GM18858 (cell line): ENCODE data around the gene ATAD3B.
"Not testable (repeated sequence)": the region's sequence is repeated elsewhere in the genome, so short reads cannot be mapped to it uniquely, and the experiment has no call there.

Experiments
- ATAC-seq: cut with Tn5 transposase; IDR thresholded peaks from one replicate; pipeline ENCODE4 v1.9.1; 2021; ENCODE audit not compliant: unreplicated experiment

Gene ATAD3B, protein sequence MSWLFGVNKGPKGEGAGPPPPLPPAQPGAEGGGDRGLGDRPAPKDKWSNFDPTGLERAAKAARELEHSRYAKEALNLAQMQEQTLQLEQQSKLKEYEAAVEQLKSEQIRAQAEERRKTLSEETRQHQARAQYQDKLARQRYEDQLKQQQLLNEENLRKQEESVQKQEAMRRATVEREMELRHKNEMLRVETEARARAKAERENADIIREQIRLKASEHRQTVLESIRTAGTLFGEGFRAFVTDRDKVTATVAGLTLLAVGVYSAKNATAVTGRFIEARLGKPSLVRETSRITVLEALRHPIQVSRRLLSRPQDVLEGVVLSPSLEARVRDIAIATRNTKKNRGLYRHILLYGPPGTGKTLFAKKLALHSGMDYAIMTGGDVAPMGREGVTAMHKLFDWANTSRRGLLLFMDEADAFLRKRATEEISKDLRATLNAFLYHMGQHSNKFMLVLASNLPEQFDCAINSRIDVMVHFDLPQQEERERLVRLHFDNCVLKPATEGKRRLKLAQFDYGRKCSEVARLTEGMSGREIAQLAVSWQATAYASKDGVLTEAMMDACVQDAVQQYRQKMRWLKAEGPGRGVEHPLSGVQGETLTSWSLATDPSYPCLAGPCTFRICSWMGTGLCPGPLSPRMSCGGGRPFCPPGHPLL

DNA sequence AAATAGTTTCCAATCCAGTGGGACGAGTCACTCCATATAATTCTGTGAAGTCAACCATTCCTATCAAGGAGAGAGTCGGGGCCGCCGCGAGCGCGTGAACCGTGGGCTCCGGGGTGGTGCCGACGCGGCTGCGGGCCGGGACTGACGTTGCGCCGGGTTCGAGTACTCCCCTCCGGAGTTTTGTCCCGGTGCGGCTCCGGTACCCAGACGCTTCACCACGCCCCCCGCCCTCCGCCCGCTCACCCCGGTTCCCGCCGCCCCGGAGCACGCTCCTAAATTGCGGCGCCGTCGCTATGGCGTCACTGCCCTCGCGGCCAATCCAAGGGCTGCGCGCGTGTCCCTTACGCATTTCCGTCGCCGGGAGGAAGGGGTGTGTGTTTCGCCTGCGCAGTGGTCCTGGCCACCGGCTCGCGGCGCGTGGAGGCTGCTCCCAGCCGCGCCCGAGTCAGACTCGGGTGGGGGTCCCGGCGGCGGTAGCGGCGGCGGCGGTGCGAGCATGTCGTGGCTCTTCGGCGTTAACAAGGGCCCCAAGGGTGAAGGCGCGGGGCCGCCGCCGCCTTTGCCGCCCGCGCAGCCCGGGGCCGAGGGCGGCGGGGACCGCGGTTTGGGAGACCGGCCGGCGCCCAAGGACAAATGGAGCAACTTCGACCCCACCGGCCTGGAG, at the start of gene ATAD3B:
Gene ATAD3B (plus strand): TSS at position 377 of the 664 bp plus-strand sequence. CDS start 120 bp downstream, at position 497.
- peak; percentile 75 for ATAC-seq

DNA sequence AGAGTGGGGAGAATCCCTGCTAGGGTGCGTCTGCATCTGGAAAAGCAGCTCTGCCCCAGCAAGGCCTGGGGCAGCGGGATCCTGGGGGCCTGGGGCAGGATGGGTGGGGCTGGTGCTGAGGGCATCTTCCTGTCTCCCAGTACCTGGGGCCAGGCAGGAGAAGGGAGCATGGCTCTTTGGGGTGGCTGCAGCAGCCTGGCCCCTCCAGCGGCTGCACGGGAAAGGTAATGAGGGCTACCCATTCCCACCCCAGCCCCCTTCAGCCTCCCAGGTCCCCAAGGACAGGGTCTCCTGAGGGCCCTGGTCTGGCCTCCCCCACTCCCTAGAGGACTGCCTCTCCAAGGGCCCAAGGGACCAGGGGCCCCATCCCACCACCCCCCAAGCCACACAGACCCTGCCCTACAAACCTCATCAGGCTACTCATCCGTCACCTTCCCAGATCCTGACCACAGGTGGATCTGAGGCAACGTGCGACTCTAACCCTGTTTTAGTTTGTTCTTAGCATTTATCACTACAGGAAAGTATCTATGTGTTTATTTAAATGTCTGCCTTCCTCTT, 49.6 kb upstream of the ATAD3B start:
- no peak for ATAC-seq

DNA sequence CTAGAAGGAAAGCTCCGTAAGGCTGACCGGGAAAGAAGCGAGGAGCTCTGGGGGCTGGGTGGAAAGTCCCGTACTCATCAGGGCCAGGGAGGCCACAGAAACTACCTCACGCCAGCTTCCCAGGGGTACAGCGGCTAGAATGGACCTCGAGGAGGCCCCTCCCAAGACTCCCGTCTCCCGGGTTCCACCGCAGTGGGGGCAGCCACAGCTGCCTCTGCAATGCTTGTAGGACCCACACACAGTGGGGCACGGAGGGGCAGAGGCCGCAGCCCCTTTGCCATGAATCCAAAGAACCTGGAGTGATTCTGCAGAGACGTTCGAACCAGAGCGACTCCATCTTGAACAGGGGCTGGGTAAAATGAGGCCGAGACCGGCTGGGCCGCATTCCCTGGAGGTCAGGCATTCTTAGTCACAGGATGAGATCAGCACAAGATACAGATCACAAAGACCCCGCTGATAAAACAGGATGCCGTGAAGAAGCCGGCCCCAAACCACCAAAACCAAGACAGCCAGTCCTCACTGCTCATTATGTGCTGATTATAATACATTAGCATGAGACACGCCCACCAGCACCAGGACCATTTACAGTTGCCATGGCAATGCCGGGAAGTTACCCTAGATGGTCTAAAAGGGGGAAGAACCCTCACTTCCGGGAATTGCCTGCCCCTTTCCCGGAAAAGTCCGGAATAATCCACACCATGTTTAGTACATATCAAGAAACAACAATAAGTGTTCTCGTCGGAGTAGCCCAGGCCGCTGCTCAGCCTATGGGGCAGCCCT, 48.9 kb upstream of the ATAD3B start:
- ATAC-seq, result no peak

DNA sequence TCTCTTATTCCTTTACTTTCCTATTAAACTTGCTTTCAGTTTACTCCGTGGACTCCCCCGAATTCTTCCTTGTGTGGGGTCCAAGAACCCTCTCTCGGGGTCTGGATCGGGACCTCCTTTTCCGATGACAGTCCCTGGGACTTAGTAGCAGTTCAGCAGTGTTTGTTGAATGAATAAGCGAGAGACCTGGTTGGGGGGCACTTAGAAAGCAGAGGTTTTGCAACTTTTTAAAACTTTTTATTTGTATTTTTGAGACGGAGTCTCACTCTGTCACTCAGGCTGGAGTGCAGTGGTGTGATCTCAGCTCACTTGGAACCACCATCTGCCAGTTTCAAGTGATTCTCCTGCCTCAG, 48.3 kb upstream of the ATAD3B start:
- ATAC-seq, result no peak

DNA sequence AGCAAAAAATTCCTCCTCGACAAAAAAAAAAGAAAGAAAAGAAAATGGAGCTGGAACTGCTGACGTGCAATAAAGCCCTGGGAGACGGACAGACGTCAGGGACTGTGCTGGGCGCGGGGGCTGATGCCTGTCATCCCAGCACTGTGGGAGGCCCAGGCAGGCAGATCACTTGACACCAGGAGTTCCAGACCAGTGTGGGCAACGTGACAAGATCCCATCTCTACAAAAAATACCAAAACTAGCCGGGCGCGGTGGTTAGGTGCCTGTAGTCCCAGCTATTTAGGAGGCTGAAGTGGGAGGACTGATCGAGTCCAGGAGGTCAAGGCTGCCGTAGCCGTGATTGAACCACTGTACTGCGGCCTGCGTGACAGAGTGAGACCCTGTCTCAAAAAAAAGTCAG, 46.9 kb upstream of the ATAD3B start:
- ATAC-seq, result no peak

DNA sequence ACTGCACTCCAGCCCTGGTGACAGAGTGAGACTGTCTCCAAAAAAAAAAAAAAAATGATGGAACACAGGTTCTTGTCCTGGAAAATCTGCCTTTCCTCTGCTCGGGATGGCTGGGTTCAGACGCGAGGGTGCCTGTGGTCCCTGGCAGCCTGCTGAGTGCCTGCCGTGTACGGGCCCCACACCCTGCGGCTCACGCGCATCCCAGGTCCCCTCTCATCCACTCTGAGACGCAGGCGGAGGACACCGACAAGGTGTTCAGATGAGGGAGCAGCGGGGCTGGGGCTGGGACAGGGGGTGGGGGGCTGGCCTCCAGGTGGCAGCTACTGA, 46.2 kb upstream of the ATAD3B start:
- ATAC-seq, result no peak

DNA sequence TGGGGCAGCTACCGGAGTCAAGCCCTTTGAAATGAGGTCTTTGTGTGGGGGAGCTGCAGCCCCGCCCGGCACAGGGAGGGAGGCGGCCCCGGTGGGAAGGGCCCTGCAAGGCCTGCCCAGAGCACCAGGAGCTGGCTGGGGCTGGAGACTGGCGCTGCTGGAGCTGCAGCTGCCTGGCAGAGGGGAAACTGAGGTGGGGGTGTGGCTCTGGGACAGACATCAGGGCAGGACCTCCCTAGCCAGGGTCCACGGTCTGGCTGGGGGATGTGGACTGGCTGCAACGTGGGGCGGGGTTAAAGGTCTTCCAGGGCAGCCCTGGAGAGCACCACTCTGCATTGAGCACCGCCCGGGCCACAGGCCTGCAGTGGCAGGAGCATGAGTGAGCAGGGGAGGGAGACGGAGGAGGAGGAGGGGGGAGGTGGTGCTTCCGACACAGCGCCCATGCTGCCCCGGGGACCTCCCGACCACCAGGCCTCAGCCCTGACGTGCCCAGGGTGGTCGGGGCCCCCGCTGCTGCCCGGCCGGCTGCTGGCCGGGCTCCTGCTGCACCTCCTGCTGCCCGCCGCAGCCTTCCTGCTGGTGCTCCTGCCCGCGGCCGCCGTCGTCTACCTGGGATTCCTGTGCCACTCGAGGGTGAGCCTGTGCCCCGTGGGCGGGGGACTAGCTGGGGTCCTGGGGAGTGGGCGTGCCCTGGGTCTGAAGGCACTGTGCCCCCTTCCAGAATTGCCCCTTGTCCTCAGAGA, 45.6 kb upstream of the ATAD3B start:
- no peak for ATAC-seq

DNA sequence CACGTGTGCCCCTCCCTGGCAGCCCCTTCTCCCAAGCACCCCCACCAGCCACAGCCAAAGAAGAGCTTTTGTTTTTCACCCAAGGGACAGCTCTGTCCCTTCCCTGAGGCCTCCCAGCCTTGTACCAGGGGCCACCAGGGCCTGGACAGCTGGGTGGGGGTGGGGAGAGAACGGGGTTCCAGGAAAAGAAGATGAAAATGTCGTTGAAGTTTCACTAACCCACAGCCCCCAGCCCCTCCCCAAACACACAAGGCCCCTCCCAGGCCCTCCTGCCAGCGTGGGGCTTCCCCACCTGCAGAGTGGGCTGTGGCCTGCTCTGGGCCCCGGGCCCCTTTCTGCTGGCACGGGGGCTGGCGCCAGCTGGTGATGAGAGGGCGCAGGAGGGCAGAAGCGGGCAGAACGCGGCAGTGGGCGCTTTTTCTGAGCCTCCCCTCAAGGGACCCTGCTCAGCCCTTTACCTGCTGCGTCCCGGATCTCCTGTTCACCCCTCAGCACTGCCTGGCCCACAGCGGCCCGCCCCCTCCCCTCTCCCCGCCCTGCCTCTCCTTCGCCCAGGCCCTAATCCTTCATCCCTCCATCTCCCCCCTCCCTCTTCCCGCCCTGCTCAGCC, 45.0 kb upstream of the ATAD3B start:
- ATAC-seq, result no peak

DNA sequence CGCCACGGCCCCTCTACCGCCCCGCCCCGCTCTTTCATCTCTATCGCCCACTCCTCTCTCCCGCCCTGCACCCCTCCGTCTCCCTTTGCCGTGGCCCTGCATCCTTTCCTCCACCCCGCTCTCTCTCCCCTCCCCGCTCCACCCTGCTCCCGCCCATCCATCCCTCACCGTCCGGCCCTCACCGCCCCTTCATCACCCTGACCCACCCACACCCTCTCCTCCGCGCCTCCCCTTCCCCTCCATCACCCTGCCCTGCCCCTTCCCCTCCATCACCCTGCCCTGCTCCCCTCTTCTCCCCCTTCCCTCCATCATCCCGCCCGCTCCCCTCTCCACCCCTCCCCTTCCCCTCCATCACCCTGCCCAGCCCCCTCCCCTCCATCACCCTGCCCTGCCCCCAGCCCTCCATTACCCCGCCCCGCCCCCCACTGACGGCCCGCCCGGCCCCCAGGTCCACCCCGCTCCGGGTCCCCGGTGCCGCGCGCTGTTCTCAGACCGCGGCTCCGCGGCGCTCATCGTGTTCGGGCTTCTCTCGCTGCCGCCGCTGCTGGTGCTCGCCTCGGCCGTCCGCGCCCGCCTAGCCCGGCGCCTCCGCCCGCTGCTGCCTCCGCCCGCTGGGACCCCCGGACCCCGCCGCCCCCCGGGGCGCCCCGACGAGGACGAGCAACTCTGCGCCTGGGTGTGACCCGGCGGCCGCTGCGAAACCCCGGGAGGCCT, 44.3 kb upstream of the ATAD3B start:
- no peak for ATAC-seq

DNA sequence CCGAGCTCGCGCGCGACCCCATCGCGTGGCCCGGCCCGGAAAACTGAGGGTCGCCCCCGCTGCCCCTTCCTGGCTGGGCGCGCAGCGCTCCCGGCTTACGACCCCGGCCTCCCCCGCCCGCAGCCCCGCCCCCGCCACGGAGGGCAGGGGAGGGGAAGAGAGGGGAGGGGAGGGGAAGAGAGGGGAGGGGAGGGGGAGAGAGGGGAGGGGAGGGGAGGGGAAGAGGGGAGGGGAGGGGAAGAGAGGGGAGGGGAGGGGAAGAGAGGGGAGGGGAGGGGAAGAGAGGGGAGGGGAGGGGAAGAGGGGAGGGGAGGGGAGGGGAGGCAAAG, 43.8 kb upstream of the ATAD3B start:
- no peak for ATAC-seq

DNA sequence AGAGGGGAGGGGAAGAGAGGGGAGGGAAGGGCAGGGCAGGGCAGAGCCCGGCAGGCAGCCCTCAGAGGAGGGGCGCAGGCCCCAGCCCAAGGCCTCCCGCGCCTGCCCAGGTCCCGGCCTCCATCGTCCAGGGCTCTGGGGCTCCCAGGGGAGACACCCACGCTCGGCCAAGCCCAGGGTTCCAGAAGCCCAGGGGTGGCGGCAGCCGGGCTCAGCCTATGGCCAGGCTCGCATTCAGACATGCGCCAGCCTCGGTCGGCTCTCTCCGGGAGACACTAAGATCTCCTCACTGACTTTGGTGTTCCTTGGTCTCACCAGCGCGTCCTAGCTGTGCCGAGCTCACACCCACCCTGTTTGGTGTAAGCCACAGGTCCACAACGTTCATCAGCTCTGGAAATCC, 43.4 kb upstream of the ATAD3B start:
- ATAC-seq, result no peak

DNA sequence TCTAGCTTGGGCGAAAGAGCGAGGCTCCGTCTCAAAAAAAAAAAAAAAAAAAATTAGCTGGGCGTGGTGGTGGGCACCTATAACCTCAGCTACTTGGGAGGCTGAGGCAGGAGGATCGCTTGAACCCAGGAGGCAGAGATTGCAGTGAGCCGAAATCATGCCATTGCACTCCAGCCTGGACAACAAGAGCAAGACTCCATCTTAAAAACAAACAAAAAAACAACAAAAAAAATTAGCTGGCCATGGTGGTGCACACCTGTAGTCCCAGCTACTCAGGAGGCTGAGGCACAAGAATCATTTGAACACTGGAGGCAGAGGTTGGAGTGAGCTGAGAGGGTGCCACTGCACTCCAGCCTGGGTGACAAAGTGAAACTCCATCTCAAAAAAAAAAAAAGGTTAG, 42.6 kb upstream of the ATAD3B start:
- ATAC-seq, result not testable (repeated sequence)

DNA sequence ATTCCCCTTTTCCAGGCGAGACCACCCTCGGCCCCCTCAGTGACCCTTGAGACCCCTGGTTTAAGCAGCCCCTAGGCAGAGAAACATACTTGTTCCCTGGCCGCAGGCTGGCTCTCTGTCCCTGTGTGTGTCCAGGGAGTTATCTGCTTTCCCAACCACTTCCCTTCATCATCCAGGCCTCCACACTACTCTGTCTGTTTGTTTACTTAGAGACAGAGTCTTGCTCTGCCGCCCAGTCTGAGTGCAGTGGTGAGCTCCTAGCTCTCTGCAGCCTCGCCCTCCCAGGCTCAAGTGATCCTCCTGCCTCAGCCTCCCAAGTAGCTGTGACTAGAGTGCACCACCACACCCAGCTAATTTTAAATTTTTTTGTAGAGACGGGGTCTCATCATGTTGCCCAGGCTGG, 41.9 kb upstream of the ATAD3B start:
- no peak for ATAC-seq

DNA sequence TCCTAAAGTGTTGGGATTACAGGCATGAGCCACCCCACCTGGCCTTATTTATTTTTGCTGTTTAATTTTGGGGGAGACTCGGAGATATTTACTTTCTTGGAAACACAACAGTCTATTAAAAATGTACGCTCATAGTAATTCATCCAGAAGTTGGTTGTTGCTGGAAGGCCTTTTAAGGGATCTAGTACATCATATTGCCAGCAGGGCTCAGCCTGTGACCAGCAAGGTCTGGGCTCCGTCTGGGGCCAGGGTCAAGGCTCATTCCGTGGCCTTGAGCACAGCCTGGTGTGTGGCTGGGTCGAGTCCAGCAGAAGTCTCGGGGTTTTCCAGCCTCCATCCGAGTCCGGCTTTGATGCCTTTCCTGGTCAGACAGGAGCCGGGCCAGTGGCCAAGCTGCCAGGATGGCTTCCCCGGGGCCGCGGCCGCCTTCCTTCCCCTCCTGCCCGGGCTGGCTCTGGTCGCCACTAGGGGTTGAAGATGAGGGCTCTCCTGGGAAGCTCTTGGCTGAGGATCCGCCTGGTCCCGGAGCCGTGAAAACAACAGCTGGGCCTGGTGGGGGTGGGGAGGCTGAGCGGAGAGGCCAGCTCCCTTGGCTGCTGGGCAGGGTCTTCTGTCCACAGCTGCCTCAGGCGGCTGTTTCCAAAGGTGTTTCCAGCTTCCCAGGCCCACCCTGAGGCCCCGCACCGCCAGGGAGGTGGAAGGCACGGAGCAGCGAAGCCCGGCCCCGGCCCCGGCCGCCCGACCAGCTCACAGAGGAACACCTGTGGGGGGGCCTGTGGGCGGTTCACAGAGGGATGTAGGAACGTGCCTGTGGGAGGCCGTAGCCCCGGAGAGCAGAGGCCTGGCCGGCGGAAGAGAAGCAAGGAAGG, 41.2 kb upstream of the ATAD3B start:
- no peak for ATAC-seq

DNA sequence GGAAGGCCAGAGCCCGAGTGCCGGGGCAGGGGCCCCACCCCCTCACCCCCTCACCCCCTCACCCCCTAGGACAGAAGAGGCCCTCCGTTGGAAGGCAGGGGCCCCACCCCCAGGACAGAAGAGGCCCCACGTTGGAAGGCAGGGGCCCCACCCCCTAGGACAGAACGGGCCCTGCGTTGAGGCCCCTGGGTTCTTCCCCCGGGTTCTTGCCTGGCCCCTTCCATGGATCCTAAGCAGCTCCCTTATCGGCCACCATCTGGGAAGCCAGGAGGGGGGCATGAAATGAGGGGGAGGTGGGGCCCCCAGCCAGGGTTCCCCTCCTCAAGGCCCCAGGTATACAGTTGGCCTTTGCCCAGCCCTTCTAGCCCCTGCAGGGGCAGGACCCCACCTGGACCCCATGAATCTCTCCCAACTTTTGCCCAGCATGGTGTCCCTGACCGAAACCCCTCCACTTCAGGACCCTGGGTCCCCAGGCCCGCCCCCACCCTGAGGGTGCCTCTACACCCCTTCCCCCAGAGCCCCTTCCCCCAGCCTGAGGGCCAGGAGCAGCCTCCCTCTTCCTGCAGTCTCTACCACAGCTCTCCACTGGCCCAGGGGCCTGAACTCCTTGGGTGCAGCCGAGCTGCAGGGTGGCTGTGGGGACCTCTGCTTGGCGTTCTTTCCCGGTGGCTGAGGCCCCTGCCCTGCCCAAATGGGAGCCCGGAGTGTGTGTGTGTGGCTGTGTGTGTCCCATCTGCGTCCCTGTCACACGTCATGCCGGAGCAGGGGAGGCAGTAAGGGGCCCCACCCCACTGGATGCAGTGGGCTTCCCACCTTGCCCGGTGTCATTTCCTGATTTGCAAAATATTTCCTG, 40.3 kb upstream of the ATAD3B start:
- no peak for ATAC-seq

DNA sequence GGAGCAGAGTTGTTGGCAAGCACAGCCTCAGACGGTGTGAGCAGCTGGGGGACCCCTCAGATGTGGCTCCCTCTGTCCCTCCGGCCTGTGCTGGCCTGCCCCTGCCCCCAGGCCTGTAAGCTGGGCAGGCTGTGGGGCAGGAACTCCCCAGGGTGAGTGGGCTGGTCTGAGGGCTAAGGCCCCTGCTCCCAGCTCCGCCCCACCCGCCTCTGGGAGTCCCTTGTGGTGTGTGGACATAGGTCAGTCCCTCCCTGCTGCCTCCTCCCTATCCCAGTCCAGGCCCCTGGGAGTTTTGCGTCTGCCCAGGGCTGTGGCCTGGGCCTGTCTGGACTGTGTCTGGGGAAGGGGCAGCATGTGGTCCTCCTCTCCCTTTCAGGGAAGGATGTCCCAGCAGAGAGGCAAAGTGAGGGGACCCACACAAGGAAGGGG, 39.7 kb upstream of the ATAD3B start:
- ATAC-seq, result no peak

DNA sequence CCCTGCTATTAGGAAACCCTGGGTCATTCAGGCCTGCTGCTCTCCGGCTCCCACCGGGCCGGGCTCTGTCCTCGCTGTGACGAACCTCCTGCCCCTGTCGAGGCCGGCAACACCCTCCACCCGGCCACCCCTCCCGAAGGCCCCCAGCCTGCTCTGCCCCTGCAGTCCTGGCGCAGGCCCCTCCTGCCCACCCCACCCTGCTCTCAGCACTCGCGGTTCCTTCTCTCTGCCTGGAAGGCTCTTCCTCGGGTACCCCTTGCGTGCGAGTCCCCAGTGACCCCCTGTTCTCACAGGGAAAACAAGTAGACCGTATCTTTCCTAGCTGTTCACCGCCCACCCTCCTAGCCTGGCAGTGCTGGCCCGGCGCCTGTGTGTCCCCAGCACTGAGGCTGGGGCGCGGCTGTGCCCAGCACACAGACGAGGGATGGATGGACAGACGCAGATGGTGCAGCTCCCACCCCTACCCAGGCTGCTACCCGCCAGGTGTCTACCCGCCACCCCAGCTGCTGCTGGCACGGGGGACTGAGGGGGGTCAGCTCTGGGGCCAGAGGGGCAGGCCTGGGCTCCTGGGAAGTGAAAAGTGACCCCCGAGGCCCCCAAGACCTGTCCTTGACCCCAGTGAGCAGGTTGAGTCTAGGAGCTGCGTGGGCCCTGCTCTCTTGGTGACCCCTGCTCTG, 39.2 kb upstream of the ATAD3B start:
- no peak for ATAC-seq
